HEK293 (cell line): Measurements from ENCODE around the gene SPON2.

Experiments used
- CTCF ChIA-PET: fragments of 350-600 bp; formaldehyde crosslinking; extraction: SDS; loops from one replicate; lab custom pipeline; 2021; ENCODE audit warnings: antibody characterized with exemption; lab: Yijun Ruan, JAX
- POLR2A ChIA-PET: fragments of 300-600 bp; formaldehyde crosslinking; extraction: SDS; loops from one replicate; lab custom pipeline; 2020; ENCODE audit warnings: antibody characterized with exemption, inconsistent platforms; lab: Yijun Ruan, JAX
- H3K27ac ChIP-seq: fragments of 200-500 bp; sonication (Bioruptor generic); 2 replicates; pipeline ENCODE4 v1.5.1; 2014; ENCODE audit warnings: low read depth, low read length, control low read depth, inconsistent platforms; ENCODE audit errors: extremely low read depth
- H3K36me3 ChIP-seq, 2 experiments: fragments of 200-500 bp in 1 of 2; sonication (Bioruptor generic) in 1 of 2; 1 replicate in 1 of 2; 2 replicates in 1 of 2; pipeline ENCODE4 v1.5.1; 2014 to 2017; ENCODE audit warnings: inconsistent platforms in 2 of 2, low read length in 2 of 2; ENCODE audit not compliant: control insufficient read depth in 2 of 2, insufficient read depth in 1 of 2
- H3K4me1 ChIP-seq: fragments of 200-500 bp; sonication (Bioruptor generic); 2 replicates; pipeline ENCODE4 v1.5.1; 2014; ENCODE audit warnings: mild to moderate bottlenecking, low read length, inconsistent platforms; ENCODE audit not compliant: control insufficient read depth, insufficient read depth
- H3K4me3 ChIP-seq: 2 replicates; pipeline ENCODE4 v1.5.1; 2011; ENCODE audit warnings: low read depth, mild to moderate bottlenecking, control low read depth, low read length, moderate library complexity
- H3K9me3 ChIP-seq: fragments of 200-500 bp; sonication (Bioruptor generic); 2 replicates; pipeline ENCODE4 v1.5.1; 2014; ENCODE audit warnings: low read depth, low read length, inconsistent platforms; ENCODE audit not compliant: control insufficient read depth, insufficient read depth
- GLIS1 ChIP-seq: fragments of 450-650 bp; formaldehyde crosslinking; IDR thresholded peaks from 2 replicates; pipeline ENCODE4 v1.5.1; 2016; ENCODE audit warnings: missing biosample characterization, missing genetic modification characterization
- GLIS2 ChIP-seq: fragments of 450-650 bp; formaldehyde crosslinking; IDR thresholded peaks from 2 replicates; pipeline ENCODE4 v1.5.1; 2016; ENCODE audit warnings: missing biosample characterization, missing genetic modification characterization
- HOXD13 ChIP-seq: sonication (generic); formaldehyde crosslinking; IDR thresholded peaks from 2 replicates; pipeline ENCODE4 v1.8.0; 2022; ENCODE audit warnings: missing genetic modification reagents, borderline replicate concordance
- SCRT2 ChIP-seq: fragments of 450-650 bp; formaldehyde crosslinking; IDR thresholded peaks from 2 replicates; pipeline ENCODE4 v1.5.1; 2016; ENCODE audit warnings: missing biosample characterization, missing genetic modification characterization
- ZBTB48 ChIP-seq: fragments of 450-650 bp; formaldehyde crosslinking; IDR thresholded peaks from 2 replicates; pipeline ENCODE4 v1.5.1; 2016; ENCODE audit warnings: missing biosample characterization, missing genetic modification characterization
- ZNF16 ChIP-seq: fragments of 450-650 bp; formaldehyde crosslinking; IDR thresholded peaks from 2 replicates; pipeline ENCODE4 v1.5.1; 2016; ENCODE audit warnings: low read depth, missing biosample characterization, missing genetic modification characterization
- ZNF221 ChIP-seq: fragments of 450-650 bp; formaldehyde crosslinking; IDR thresholded peaks from 2 replicates; pipeline ENCODE4 v1.5.1; 2017; ENCODE audit warnings: missing biosample characterization, missing genetic modification characterization, borderline replicate concordance
- ZNF24 ChIP-seq: fragments of 450-650 bp; formaldehyde crosslinking; IDR thresholded peaks from 2 replicates; pipeline ENCODE4 v1.5.1; 2016; ENCODE audit warnings: missing biosample characterization, missing genetic modification characterization
- ZNF302 ChIP-seq: fragments of 450-650 bp; formaldehyde crosslinking; IDR thresholded peaks from 2 replicates; pipeline ENCODE4 v1.5.1; 2016; ENCODE audit warnings: missing biosample characterization, missing genetic modification characterization, low read depth
- ZNF311 ChIP-seq: fragments of 450-650 bp; formaldehyde crosslinking; IDR thresholded peaks from 2 replicates; pipeline ENCODE4 v1.5.1; 2017; ENCODE audit warnings: missing biosample characterization, missing genetic modification characterization, borderline replicate concordance
- ZNF37A ChIP-seq: fragments of 450-650 bp; IDR thresholded peaks from 2 replicates; pipeline ENCODE4 v1.5.1; 2018; ENCODE audit warnings: missing biosample characterization, missing genetic modification characterization
- ZNF404 ChIP-seq: fragments of 450-650 bp; formaldehyde crosslinking; IDR thresholded peaks from 2 replicates; pipeline ENCODE4 v1.5.1; 2017; ENCODE audit warnings: missing biosample characterization, missing genetic modification characterization
- ZNF433 ChIP-seq: fragments of 450-650 bp; formaldehyde crosslinking; IDR thresholded peaks from 2 replicates; pipeline ENCODE4 v1.5.1; 2016; ENCODE audit warnings: missing biosample characterization, missing genetic modification characterization, low read depth
- ZNF600 ChIP-seq: fragments of 450-650 bp; formaldehyde crosslinking; IDR thresholded peaks from 2 replicates; pipeline ENCODE4 v1.5.1; 2016; ENCODE audit warnings: missing biosample characterization, missing genetic modification characterization
- ZNF701 ChIP-seq: fragments of 450-650 bp; formaldehyde crosslinking; IDR thresholded peaks from 2 replicates; pipeline ENCODE4 v1.5.1; 2016; ENCODE audit warnings: missing biosample characterization, missing genetic modification characterization
- TF ChIP-seq, protein P1 (sequence below): fragments of 450-650 bp; formaldehyde crosslinking; IDR thresholded peaks from 2 replicates; pipeline ENCODE4 v1.5.1; 2016; ENCODE audit warnings: missing biosample characterization, missing genetic modification characterization
- TF ChIP-seq, protein P2 (sequence below): fragments of 450-650 bp; formaldehyde crosslinking; IDR thresholded peaks from 2 replicates; pipeline ENCODE4 v1.5.1; 2016; ENCODE audit warnings: missing biosample characterization, missing genetic modification characterization
- TF ChIP-seq, protein P3 (sequence below): fragments of 450-650 bp; formaldehyde crosslinking; IDR thresholded peaks from 2 replicates; pipeline ENCODE4 v1.5.1; 2016; ENCODE audit warnings: missing biosample characterization, missing genetic modification characterization
- TF ChIP-seq, protein P4 (sequence below): fragments of 450-650 bp; formaldehyde crosslinking; IDR thresholded peaks from 2 replicates; pipeline ENCODE4 v1.5.1; 2016; ENCODE audit warnings: missing biosample characterization, missing genetic modification characterization, borderline replicate concordance

Gene SPON2

DNA sequence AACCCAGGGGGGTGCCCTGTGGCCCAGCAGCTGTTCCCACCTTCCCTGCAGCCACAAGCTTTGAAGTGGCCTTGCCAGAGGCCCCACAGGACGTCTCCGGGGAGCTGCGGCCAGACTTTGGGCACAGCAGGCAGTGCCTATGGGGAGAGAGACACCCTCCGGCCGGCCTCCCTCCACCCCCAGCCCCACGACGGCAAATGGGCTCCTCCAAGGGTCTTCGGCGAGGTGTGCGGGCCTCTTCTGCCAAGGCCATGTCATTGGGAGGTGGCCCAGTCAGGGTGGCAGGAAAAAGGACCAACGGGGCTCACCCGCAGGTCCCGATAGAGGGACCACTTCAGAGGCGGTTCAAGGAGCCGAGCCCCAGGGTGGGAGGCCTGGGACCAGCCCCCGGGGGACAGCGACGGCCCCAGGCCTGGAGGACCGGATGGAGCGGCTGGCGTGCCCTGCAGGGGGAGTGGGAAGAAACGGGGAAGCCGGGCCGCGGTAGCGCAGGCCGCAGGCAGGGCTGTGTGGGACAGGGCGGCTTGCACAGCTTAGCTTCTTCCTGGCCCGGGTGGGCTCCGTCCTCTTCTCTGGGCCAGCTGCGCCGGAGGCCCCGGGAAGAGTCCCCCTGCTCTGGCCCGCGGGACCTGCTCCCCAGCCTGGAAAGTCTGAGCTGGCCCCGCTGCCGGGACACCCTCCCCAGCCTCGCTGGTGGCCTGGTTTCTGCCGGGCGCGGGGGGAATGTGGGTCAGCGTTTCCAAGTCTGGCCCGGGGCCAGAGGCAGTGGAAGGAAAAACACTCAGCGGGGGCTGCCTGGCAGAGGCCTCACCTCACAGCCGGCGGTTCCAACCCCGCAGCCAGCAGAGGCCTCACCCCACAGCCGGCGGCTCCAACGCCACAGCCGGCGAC lies 21.9 kb upstream of the SPON2 start:
- H3K4me1 ChIP-seq = no peaks in the 10 kb centered on the region
- POLR2A ChIA-PET = no interaction called here
- H3K9me3 ChIP-seq = no peaks in the 10 kb centered on the region
- CTCF ChIA-PET = no interaction called here
- no peak overlapping the region for H3K4me3 ChIP-seq
- no peaks in the 10 kb centered on the region for H3K36me3 ChIP-seq
- no peak overlapping the region for H3K27ac ChIP-seq
- TF ChIP-seq ZNF37A (tag by site-specific recombination) = no peak
- peak; percentile 44 for TF ChIP-seq GLIS1 (tag by site-specific recombination)

DNA sequence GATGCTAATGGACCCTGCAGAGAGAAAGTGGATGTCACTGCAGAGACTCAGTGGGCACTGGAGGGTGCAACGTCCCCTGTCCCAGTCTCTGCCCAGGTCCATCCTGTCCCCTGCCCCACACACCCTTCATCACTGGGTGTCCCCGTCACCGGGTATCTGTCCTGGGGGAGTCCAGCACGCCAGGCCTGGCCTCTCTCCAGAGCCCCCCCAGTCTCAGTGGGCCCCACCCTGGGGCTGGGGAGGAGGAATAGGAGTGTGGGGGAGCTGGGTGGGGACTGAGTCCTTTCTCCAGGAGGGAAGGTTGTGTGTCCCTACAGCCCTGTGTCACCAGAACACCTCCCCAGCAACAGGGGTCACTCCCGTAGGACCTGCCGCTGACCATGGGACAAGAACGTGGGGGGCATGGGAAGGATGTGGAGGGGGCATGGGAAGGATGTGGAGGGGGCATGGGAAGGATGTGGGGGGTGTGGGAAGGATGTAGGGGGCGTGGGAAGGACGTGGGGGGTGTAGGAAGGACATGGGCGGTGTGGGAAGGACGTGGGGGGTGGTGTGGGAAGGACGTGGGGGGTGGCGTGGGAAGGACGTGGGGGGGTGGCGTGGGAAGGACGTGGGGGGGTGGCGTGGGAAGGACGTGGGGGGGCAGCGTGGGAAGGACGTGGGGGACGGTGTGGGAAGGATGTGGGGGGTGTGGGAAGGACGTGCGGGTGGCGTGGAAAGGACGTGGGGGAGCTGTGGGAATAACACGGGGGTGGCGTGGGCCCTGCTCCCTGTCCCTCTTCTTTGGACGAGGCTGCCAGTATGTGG lies 21.0 kb upstream of the SPON2 start:
- no peaks in the 10 kb centered on the region for H3K9me3 ChIP-seq
- TF ChIP-seq, protein P1, sequence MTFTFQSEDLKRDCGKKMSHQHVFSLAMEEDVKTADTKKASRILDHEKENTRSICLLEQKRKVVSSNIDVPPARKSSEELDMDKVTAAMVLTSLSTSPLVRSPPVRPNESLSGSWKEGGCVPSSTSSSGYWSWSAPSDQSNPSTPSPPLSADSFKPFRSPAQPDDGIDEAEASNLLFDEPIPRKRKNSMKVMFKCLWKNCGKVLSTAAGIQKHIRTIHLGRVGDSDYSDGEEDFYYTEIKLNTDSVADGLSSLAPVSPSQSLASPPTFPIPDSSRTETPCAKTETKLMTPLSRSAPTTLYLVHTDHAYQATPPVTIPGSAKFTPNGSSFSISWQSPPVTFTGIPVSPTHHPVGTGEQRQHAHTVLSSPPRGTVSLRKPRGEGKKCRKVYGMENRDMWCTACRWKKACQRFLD (tag by site-specific recombination) = no peak
- TF ChIP-seq, protein P2, sequence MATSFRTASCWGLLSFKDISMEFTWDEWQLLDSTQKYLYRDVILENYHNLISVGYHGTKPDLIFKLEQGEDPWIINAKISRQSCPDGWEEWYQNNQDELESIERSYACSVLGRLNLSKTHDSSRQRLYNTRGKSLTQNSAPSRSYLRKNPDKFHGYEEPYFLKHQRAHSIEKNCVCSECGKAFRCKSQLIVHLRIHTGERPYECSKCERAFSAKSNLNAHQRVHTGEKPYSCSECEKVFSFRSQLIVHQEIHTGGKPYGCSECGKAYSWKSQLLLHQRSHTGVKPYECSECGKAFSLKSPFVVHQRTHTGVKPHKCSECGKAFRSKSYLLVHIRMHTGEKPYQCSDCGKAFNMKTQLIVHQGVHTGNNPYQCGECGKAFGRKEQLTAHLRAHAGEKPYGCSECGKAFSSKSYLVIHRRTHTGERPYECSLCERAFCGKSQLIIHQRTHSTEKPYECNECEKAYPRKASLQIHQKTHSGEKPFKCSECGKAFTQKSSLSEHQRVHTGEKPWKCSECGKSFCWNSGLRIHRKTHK (tag by site-specific recombination) = no peak
- no peak for TF ChIP-seq ZNF311
- TF ChIP-seq ZBTB48 (tag by site-specific recombination) = no peak
- no peak for TF ChIP-seq SCRT2 (tag by site-specific recombination)
- no peak for TF ChIP-seq ZNF16 (tag by site-specific recombination)
- no peak for TF ChIP-seq ZNF701 (tag by site-specific recombination)
- no peak for TF ChIP-seq ZNF302 (tag by site-specific recombination)
- TF ChIP-seq GLIS2 (tag by site-specific recombination) = no peak
- TF ChIP-seq ZNF24 (tag by site-specific recombination) = no peak
- no peak for TF ChIP-seq ZNF404 (tag by site-specific recombination)
- no peak for TF ChIP-seq HOXD13 (CRISPR knock-in tag)
- TF ChIP-seq, protein P3, sequence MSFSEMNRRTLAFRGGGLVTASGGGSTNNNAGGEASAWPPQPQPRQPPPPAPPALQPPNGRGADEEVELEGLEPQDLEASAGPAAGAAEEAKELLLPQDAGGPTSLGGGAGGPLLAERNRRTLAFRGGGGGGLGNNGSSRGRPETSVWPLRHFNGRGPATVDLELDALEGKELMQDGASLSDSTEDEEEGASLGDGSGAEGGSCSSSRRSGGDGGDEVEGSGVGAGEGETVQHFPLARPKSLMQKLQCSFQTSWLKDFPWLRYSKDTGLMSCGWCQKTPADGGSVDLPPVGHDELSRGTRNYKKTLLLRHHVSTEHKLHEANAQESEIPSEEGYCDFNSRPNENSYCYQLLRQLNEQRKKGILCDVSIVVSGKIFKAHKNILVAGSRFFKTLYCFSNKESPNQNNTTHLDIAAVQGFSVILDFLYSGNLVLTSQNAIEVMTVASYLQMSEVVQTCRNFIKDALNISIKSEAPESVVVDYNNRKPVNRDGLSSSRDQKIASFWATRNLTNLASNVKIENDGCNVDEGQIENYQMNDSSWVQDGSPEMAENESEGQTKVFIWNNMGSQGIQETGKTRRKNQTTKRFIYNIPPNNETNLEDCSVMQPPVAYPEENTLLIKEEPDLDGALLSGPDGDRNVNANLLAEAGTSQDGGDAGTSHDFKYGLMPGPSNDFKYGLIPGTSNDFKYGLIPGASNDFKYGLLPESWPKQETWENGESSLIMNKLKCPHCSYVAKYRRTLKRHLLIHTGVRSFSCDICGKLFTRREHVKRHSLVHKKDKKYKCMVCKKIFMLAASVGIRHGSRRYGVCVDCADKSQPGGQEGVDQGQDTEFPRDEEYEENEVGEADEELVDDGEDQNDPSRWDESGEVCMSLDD (tag by site-specific recombination) = no peak
- no peak for TF ChIP-seq ZNF221 (tag by site-specific recombination)
- no peak for TF ChIP-seq ZNF433 (tag by site-specific recombination)
- TF ChIP-seq, protein P4, sequence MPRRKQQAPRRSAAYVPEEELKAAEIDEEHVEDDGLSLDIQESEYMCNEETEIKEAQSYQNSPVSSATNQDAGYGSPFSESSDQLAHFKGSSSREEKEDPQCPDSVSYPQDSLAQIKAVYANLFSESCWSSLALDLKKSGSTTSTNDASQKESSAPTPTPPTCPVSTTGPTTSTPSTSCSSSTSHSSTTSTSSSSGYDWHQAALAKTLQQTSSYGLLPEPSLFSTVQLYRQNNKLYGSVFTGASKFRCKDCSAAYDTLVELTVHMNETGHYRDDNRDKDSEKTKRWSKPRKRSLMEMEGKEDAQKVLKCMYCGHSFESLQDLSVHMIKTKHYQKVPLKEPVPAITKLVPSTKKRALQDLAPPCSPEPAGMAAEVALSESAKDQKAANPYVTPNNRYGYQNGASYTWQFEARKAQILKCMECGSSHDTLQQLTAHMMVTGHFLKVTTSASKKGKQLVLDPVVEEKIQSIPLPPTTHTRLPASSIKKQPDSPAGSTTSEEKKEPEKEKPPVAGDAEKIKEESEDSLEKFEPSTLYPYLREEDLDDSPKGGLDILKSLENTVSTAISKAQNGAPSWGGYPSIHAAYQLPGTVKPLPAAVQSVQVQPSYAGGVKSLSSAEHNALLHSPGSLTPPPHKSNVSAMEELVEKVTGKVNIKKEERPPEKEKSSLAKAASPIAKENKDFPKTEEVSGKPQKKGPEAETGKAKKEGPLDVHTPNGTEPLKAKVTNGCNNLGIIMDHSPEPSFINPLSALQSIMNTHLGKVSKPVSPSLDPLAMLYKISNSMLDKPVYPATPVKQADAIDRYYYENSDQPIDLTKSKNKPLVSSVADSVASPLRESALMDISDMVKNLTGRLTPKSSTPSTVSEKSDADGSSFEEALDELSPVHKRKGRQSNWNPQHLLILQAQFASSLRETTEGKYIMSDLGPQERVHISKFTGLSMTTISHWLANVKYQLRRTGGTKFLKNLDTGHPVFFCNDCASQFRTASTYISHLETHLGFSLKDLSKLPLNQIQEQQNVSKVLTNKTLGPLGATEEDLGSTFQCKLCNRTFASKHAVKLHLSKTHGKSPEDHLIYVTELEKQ (tag by site-specific recombination) = no peak
- no peak for TF ChIP-seq ZNF600 (tag by site-specific recombination)
- H3K4me3 ChIP-seq = no peak overlapping the region
- H3K27ac ChIP-seq = no peak overlapping the region
- H3K4me1 ChIP-seq = no peaks in the 10 kb centered on the region
- CTCF ChIA-PET = no interaction called here
- POLR2A ChIA-PET = no interaction called here
- no peaks in the 10 kb centered on the region for H3K36me3 ChIP-seq
